ENCODE measurements around the gene RNF130. TPM values are rescaled to one million over a fixed set of nuclear protein-coding genes. Genes with fewer than 3 reads are reported as not detected.

RNF130 gene
- total and polyA plus RNA-seq, 9 of the 15 experiments (the other 6 are each of a cell fraction or from before 2014, with no cell fraction given) = 5.8 to 39.4 (median 27.1) TPM

DNA sequence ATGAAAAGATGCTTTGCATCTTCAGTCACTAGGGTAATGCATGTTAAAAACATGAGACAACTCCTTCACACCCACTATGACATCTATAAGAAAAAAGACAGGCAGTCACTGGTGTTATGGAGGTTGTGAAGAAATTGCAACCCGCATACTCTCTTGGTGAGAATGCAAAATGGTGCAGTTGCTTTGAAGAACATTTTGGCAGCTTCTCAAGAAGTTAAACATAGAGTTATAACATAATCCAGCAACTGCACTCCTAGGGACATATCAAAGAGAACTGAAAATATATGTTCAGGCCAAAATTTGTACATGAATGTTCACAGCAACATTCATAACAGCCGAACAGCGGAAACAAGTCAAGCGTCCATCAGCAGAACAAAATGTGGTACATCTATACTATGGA lies 117.6 kb downstream of the RNF130 start:
- Histone ChIP-seq H4K20me1 (replicated peaks; ENCODE audit: control insufficient read depth, insufficient read depth, low read length) (no peaks in the 10 kb centered on the region), H3K9ac (ENCODE audit: insufficient read depth in 1 of 2, low read depth in 2 of 2, low read length in 2 of 2) (no peak overlapping the region), H3K4me1 (replicated peaks in 1 of 2; ENCODE audit: control insufficient read depth in 2 of 2, insufficient read depth in 2 of 2, low read length in 2 of 2) (no peaks in the 10 kb centered on the region), H3K27ac (ENCODE audit: extremely low read depth, low read depth, low read length) (no peak overlapping the region), H2AFZ (ENCODE audit: low read depth, low read length) (no peak overlapping the region), H3K9me3 (replicated peaks; ENCODE audit: control insufficient read depth, insufficient read depth, low read depth, low read length) (no peaks in the 10 kb centered on the region), H3K9me1 (ENCODE audit: control insufficient read depth, insufficient read depth, low read length) (no peaks in the 10 kb centered on the region), H3K4me2 (ENCODE audit: insufficient read depth, low read length) (no peak overlapping the region), H3K27me3 (ENCODE audit: control insufficient read depth in 2 of 2, insufficient read depth in 2 of 2, low read length in 2 of 2) (no peaks in the 10 kb centered on the region), H3K36me3 (ENCODE audit: control insufficient read depth, insufficient read depth, low read length) (no peaks in the 10 kb centered on the region), H3K4me3 (no peak overlapping the region), H3K79me2 (ENCODE audit: control insufficient read depth, insufficient read depth, low read length) (no peaks in the 10 kb centered on the region)
- no peak for FAIRE-seq
- ChIA-PET POLR2A (no interaction called here), CTCF (ENCODE audit: low intra/inter-chr PET ratio) (no interaction called here)
- intact Hi-C loops (cut with micrococcal nuclease) (no loop called here), in situ Hi-C loops (cut with MboI) (no loop called here)
- TF ChIP-seq, protein P1, sequence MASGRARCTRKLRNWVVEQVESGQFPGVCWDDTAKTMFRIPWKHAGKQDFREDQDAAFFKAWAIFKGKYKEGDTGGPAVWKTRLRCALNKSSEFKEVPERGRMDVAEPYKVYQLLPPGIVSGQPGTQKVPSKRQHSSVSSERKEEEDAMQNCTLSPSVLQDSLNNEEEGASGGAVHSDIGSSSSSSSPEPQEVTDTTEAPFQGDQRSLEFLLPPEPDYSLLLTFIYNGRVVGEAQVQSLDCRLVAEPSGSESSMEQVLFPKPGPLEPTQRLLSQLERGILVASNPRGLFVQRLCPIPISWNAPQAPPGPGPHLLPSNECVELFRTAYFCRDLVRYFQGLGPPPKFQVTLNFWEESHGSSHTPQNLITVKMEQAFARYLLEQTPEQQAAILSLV (tag; IDR thresholded peaks at IDR 0.05) = no peak
- no peak for TF ChIP-seq MEF2A (IDR thresholded peaks at IDR 0.05; ENCODE audit: control insufficient read depth, low read depth, low read length)
- TF ChIP-seq OTX1 (CRISPR knock-in tag; IDR thresholded peaks at IDR 0.05) = no peak
- TF ChIP-seq FOXM1 (IDR thresholded peaks at IDR 0.05; ENCODE audit: low read depth) = no peak
- TF ChIP-seq FOXM1 (CRISPR knock-in tag; IDR thresholded peaks at IDR 0.05; ENCODE audit: low read depth) = no peak
- TF ChIP-seq, protein P2, sequence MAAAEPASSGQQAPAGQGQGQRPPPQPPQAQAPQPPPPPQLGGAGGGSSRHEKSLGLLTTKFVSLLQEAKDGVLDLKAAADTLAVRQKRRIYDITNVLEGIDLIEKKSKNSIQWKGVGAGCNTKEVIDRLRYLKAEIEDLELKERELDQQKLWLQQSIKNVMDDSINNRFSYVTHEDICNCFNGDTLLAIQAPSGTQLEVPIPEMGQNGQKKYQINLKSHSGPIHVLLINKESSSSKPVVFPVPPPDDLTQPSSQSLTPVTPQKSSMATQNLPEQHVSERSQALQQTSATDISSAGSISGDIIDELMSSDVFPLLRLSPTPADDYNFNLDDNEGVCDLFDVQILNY (CRISPR knock-in tag; IDR thresholded peaks at IDR 0.05) = no peak
- no peak for TF ChIP-seq ZNF764 (CRISPR knock-in tag; IDR thresholded peaks at IDR 0.05; ENCODE audit: low read depth)
- no peak for TF ChIP-seq MTA1 (IDR thresholded peaks at IDR 0.05; ENCODE audit: borderline replicate concordance)
- TF ChIP-seq KDM1A (IDR thresholded peaks at IDR 0.05) = no peak
- no peak for TF ChIP-seq JUND (IDR thresholded peaks at IDR 0.05; ENCODE audit: borderline replicate concordance, low read depth, low read length)
- no peak for TF ChIP-seq JUND (tag; IDR thresholded peaks at IDR 0.05; ENCODE audit: borderline replicate concordance, low read depth, low read length)
- TF ChIP-seq SPI1 (IDR thresholded peaks at IDR 0.05; ENCODE audit: borderline replicate concordance, low read depth, low read length) = no peak
- no peak for TF ChIP-seq NFIC (IDR thresholded peaks at IDR 0.05)
- no peak for TF ChIP-seq ZNF239 (CRISPR knock-in tag; IDR thresholded peaks at IDR 0.05)
- no TSS peak for BruUV-seq (replicated peaks)
- 72% methylated on average over 4 of the region's 4 CpGs for WGBS (ENCODE audit: insufficient coverage, low coverage, missing lambda C conversion rate)
- ATAC-seq = no peak
- DNase-seq (ENCODE audit: extremely low read depth in 1 of 4, low spot score in 3 of 4) = no peak
